ENCODE data around the gene AK8. TPM values are rescaled to one million over a fixed set of nuclear protein-coding genes. Genes with fewer than 3 reads are reported as not detected.

The AK8 gene
- total and polyA plus RNA-seq, 2 donors from 2014 or later, result 6.2 to 6.3 TPM

DNA sequence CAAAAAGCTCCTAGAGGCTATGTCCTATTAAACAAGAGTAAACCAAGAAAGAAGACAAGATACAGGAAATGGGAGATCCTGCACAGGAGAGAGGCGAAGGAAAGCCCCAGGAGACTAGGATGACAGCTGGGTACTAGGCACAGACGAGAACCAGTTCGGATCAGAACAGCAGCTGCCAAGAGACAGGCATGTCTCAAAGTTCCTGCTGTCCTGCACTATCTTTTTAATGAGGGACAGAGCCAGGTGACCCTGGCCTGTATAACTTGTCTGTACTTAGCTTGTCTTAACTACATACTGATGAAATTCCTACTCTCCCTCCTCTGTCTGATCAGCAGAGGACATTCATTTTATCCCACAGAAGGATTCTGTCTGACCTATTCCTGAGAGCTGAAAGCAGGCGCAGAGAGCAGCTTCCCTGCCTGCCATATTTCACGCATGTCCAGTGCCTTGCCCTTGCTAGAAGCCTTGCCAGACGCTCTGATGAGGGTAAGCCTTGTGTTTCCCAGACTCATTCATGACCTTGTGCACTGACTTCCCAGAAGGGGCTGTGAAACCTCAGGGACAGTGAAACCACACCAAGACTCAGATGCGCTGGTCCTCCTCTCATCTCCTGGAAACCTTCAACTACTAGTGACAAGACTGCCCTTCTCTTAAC, 41.7 kb upstream of the AK8 start:
- Histone ChIP-seq H3K36me3 (ENCODE audit: control insufficient read depth in 2 of 3, insufficient read depth in 3 of 3, low read length in 3 of 3) (peaks cover 27 to 48% (median 44%) of the 10 kb centered on the region in 3 donors), H3K4me3 (ENCODE audit: low read length in 3 of 3) (no peak overlapping the region), H3K9ac (ENCODE audit: low read length in 3 of 3) (no peak overlapping the region), H3K4me1 (ENCODE audit: control insufficient read depth in 2 of 3, insufficient read depth in 2 of 3, low read depth in 1 of 3, low read length in 3 of 3) (no peaks in the 10 kb centered on the region), H3K27me3 (ENCODE audit: control insufficient read depth, insufficient read depth, low read length) (no peaks in the 10 kb centered on the region), H3K27ac (ENCODE audit: low read depth in 2 of 2, low read length in 2 of 2) (no peak overlapping the region), H3K9me3 (ENCODE audit: control insufficient read depth in 2 of 3, insufficient read depth in 1 of 3, low read length in 3 of 3) (no peaks in the 10 kb centered on the region)
- intact Hi-C loops (cut with DNase I), result no loop called here
- DNase-seq (no peak), FAIRE-seq (no peak)
- TF ChIP-seq, protein P1, sequence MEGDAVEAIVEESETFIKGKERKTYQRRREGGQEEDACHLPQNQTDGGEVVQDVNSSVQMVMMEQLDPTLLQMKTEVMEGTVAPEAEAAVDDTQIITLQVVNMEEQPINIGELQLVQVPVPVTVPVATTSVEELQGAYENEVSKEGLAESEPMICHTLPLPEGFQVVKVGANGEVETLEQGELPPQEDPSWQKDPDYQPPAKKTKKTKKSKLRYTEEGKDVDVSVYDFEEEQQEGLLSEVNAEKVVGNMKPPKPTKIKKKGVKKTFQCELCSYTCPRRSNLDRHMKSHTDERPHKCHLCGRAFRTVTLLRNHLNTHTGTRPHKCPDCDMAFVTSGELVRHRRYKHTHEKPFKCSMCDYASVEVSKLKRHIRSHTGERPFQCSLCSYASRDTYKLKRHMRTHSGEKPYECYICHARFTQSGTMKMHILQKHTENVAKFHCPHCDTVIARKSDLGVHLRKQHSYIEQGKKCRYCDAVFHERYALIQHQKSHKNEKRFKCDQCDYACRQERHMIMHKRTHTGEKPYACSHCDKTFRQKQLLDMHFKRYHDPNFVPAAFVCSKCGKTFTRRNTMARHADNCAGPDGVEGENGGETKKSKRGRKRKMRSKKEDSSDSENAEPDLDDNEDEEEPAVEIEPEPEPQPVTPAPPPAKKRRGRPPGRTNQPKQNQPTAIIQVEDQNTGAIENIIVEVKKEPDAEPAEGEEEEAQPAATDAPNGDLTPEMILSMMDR (IDR thresholded peaks at IDR 0.05; ENCODE audit: borderline replicate concordance, extremely low read depth, insufficient read depth), result no peak

DNA sequence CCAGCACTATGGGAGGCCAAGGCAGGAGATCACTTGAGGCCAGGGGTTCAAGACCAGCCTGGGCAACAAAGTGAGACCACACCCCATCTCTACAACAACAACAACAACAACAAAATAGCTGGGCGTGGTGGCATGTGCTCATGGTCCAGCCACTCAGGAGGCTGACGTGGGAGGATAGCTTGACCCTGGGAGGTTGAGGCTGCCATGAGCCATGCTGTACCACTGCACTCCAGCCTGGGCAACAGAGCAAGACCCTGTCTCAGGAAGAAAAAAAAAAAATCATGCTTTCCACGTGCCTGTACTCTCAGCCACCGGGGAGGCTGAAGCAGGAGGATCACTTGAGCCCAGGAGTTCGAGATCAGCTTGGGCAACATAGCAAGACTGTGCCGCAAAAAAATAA, 36.8 kb upstream of the AK8 start:
- no peaks in the 10 kb centered on the region for H3K9me3 ChIP-seq (ENCODE audit: control insufficient read depth in 2 of 3, insufficient read depth in 1 of 3, low read length in 3 of 3)
- no peak for DNase-seq
- no peak overlapping the region for H3K27ac ChIP-seq (ENCODE audit: low read depth in 2 of 2, low read length in 2 of 2)
- H3K4me1 ChIP-seq (ENCODE audit: control insufficient read depth in 2 of 3, insufficient read depth in 2 of 3, low read depth in 1 of 3, low read length in 3 of 3), result no peaks in the 10 kb centered on the region
- H3K9ac ChIP-seq (ENCODE audit: low read length in 3 of 3), result no peak overlapping the region
- no peaks in the 10 kb centered on the region for H3K27me3 ChIP-seq (ENCODE audit: control insufficient read depth, insufficient read depth, low read length)
- no peak overlapping the region for H3K4me3 ChIP-seq (ENCODE audit: low read length in 3 of 3)
- no peak for FAIRE-seq
- TF ChIP-seq, protein P1 (IDR thresholded peaks at IDR 0.05; ENCODE audit: borderline replicate concordance, extremely low read depth, insufficient read depth), result no peak
- peaks cover 17 to 27% (median 21%) of the 10 kb centered on the region in 3 donors for H3K36me3 ChIP-seq (ENCODE audit: control insufficient read depth in 2 of 3, insufficient read depth in 3 of 3, low read length in 3 of 3)
- intact Hi-C loops (cut with DNase I), result no loop called here

DNA sequence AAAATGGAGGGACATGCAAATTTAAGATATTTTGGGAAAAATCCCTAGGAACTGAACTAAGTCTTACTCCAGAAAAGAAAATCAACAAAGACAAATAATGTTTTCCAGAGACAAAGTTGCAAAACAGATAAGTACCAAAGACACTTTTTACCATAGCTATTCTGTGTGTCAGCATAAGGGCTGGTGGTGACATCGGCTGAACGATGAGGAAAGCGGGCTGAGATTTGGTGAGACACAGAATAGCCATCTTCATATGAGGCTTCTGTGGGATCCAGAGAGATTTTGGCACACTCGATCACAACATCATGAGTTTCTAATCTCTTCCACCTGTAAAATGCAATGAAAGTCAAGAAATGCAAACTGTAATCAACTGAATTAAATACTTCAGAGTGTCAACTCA, 34.0 kb upstream of the AK8 start:
- DNase-seq (no peak), FAIRE-seq (no peak)
- intact Hi-C loops (cut with DNase I), result no loop called here
- H3K36me3 ChIP-seq (ENCODE audit: control insufficient read depth in 2 of 3, insufficient read depth in 3 of 3, low read length in 3 of 3), result peaks cover 6 to 25% (median 20%) of the 10 kb centered on the region in 3 donors
- no peak overlapping the region for H3K9ac ChIP-seq (ENCODE audit: low read length in 3 of 3)
- H3K27ac ChIP-seq (ENCODE audit: low read depth in 2 of 2, low read length in 2 of 2), result no peak overlapping the region
- no peaks in the 10 kb centered on the region for H3K4me1 ChIP-seq (ENCODE audit: control insufficient read depth in 2 of 3, insufficient read depth in 2 of 3, low read depth in 1 of 3, low read length in 3 of 3)
- no peaks in the 10 kb centered on the region for H3K9me3 ChIP-seq (ENCODE audit: control insufficient read depth in 2 of 3, insufficient read depth in 1 of 3, low read length in 3 of 3)
- TF ChIP-seq, protein P1 (IDR thresholded peaks at IDR 0.05; ENCODE audit: borderline replicate concordance, extremely low read depth, insufficient read depth), result no peak
- no peaks in the 10 kb centered on the region for H3K27me3 ChIP-seq (ENCODE audit: control insufficient read depth, insufficient read depth, low read length)
- H3K4me3 ChIP-seq (ENCODE audit: low read length in 3 of 3), result no peak overlapping the region

DNA sequence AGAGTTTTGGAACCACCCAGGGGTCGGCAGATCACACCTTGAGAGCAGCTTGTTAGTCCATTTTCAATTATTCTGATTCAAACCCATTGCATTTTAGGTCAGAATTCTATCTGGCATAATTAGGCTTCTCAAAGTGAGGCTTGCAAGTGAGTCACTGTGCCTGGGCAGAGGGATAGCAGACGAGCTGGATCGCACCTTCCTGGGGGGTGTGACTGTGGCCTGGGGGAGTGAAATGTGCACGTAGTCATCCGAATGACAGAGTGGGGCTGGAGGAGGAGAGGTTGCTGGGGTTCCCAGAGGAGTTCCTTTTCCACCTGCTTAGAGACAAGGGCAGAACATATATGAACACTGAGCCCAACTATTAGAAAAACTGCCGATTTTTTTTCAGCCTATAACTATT, 32.3 kb upstream of the AK8 start:
- DNase-seq (no peak), FAIRE-seq (no peak)
- H3K9ac ChIP-seq (ENCODE audit: low read length in 3 of 3), result no peak overlapping the region
- no peak overlapping the region for H3K4me3 ChIP-seq (ENCODE audit: low read length in 3 of 3)
- peaks cover 5 to 39% (median 18%) of the 10 kb centered on the region in 3 donors for H3K36me3 ChIP-seq (ENCODE audit: control insufficient read depth in 2 of 3, insufficient read depth in 3 of 3, low read length in 3 of 3)
- no peaks in the 10 kb centered on the region for H3K9me3 ChIP-seq (ENCODE audit: control insufficient read depth in 2 of 3, insufficient read depth in 1 of 3, low read length in 3 of 3)
- H3K27me3 ChIP-seq (ENCODE audit: control insufficient read depth, insufficient read depth, low read length), result no peaks in the 10 kb centered on the region
- TF ChIP-seq, protein P1 (IDR thresholded peaks at IDR 0.05; ENCODE audit: borderline replicate concordance, extremely low read depth, insufficient read depth), result no peak
- intact Hi-C loops (cut with DNase I), result no loop called here
- no peak overlapping the region for H3K27ac ChIP-seq (ENCODE audit: low read depth in 2 of 2, low read length in 2 of 2)
- H3K4me1 ChIP-seq (ENCODE audit: control insufficient read depth in 2 of 3, insufficient read depth in 2 of 3, low read depth in 1 of 3, low read length in 3 of 3), result no peaks in the 10 kb centered on the region
